ENCODE results near the gene SETX. TPM values are rescaled to one million over a fixed set of nuclear protein-coding genes. Genes with fewer than 3 reads are reported as not detected.

SETX gene
- total RNA-seq, 1 experiment from 2014 or later = 31.3 TPM

- no peak for DNase-seq (ENCODE audit: low read depth)
Observed at GRCh38 chr9:132239999-132240840, 114.6 kb downstream of the SETX start.

- DNase-seq (ENCODE audit: low read depth) = no peak
Observed at GRCh38 chr9:132239518-132239917, 115.3 kb downstream of the SETX start.

- no peak for DNase-seq (ENCODE audit: low read depth)
Observed at GRCh38 chr9:132238992-132239391, 115.8 kb downstream of the SETX start.

GRCh38 chr9:132238026-132238972 lies 116.5 kb downstream of the SETX start:
- DNase-seq (ENCODE audit: low read depth) = peak; percentile 34

- peak; percentile 76 for DNase-seq (ENCODE audit: low read depth)
Observed at GRCh38 chr9:132237481-132237880, 117.3 kb downstream of the SETX start.

- DNase-seq (ENCODE audit: low read depth) = no peak
Observed at GRCh38 chr9:132236662-132237311, 118.0 kb downstream of the SETX start.

GRCh38 chr9:132235894-132236661 lies 118.7 kb downstream of the SETX start:
- peak; percentile 68 for DNase-seq (ENCODE audit: low read depth)

GRCh38 chr9:132235125-132235524 lies 119.7 kb downstream of the SETX start:
- DNase-seq (ENCODE audit: low read depth) = no peak

- no peak for DNase-seq (ENCODE audit: low read depth)
Observed at GRCh38 chr9:132234535-132234934, 120.3 kb downstream of the SETX start.

- DNase-seq (ENCODE audit: low read depth) = no peak
Observed at GRCh38 chr9:132233138-132233537, 121.6 kb downstream of the SETX start.

- DNase-seq (ENCODE audit: low read depth) = no peak
Observed at GRCh38 chr9:132232522-132232921, 122.3 kb downstream of the SETX start.

- no peak for DNase-seq (ENCODE audit: low read depth)
Observed at GRCh38 chr9:132231019-132231701, 123.6 kb downstream of the SETX start.

- no peak for DNase-seq (ENCODE audit: low read depth)
Observed at GRCh38 chr9:132230605-132231004, 124.2 kb downstream of the SETX start.

GRCh38 chr9:132228062-132228461 lies 126.7 kb downstream of the SETX start:
- no peak for DNase-seq (ENCODE audit: low read depth)

GRCh38 chr9:132226571-132227430 lies 128.0 kb downstream of the SETX start:
- no peak for DNase-seq (ENCODE audit: low read depth)

- no peak for DNase-seq (ENCODE audit: low read depth)
Observed at GRCh38 chr9:132224645-132225044, 130.1 kb downstream of the SETX start.

- DNase-seq (ENCODE audit: low read depth) = no peak
Observed at GRCh38 chr9:132221941-132222340, 132.8 kb downstream of the SETX start.

- no peak for DNase-seq (ENCODE audit: low read depth)
Observed at GRCh38 chr9:132218208-132218607, 136.6 kb downstream of the SETX start.

- no peak for DNase-seq (ENCODE audit: low read depth)
Observed at GRCh38 chr9:132216861-132217619, 137.7 kb downstream of the SETX start.
